Epithelial cell of esophagus (primary cell): ENCODE data around the gene TIGD1.

Experiments
- DNase-seq: peaks from one replicate; pipeline ENCODE4 v3.0.0; 2010; ENCODE audit warnings: low read depth
- H3K4me3 ChIP-seq: 2 replicates; pipeline ENCODE4 v1.5.1; 2011; ENCODE audit warnings: mild to moderate bottlenecking, low read length, control low read depth
- CTCF ChIP-seq: IDR thresholded peaks from 2 replicates; pipeline ENCODE4 v1.5.1; 2011; ENCODE audit warnings: low read depth, mild to moderate bottlenecking, low read length, control low read depth, inconsistent platforms; ENCODE audit not compliant: insufficient read depth; ENCODE audit errors: missing control alignments

Gene TIGD1

GRCh38 chr2:232506709-232507108 lies 43.6 kb downstream of the TIGD1 start:
- DNase-seq: no peak
- no peak for TF ChIP-seq CTCF
- no peak overlapping the region for H3K4me3 ChIP-seq

GRCh38 chr2:232505856-232506255 lies 44.5 kb downstream of the TIGD1 start:
- DNase-seq: no peak
- no peak overlapping the region for H3K4me3 ChIP-seq
- no peak for TF ChIP-seq CTCF

DNA sequence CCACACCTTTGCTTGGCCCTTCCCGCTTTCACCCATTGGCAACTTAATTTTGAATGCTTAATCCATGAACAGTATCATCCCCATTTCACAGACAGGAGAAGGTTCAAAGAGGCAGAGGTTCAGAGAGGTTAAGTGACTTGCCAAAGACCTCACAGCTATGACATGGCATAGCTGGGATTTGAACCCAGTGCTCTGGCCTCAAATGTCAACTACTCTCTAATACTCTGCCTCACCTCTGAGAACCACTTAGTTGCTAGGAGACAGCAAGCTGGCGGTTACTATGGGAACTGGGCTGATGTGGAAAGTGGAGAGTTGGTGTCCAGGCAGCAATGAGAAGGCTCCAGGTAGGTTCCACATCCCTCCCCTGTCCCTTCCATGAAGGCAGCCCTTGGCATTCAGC lies 45.9 kb downstream of the TIGD1 start:
- no peak for TF ChIP-seq CTCF
- no peak overlapping the region for H3K4me3 ChIP-seq

GRCh38 chr2:232503809-232504323 lies 46.5 kb downstream of the TIGD1 start:
- H3K4me3 ChIP-seq: no peak overlapping the region
- DNase-seq: no peak
- TF ChIP-seq CTCF: no peak

More for the DNA sequence above, 45.9 kb downstream of the TIGD1 start:
- DNase-seq: no peak

GRCh38 chr2:232502911-232503808 lies 47.2 kb downstream of the TIGD1 start:
- no peak overlapping the region for H3K4me3 ChIP-seq
- no peak for TF ChIP-seq CTCF
- DNase-seq: peak; percentile 29

DNA sequence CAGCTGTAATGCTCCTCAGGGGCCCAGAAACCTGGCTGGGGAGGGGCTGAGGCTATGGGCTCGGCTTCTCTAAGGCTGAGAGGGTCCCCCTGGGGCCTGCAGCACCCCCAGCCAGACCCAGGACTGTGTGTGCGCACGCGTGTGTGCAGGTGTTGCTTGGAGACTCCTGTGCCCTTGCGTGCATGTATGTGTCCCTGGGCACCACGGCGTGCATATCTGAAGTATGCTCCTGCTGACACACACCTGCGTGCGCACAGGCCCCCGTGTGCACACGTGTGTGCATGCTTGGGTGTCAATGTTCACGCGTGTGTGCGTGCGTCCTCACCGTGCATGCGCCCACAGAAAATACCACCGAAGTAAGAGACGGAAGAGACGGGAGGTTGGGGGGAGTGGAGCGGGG lies 47.8 kb downstream of the TIGD1 start:
- no peak for TF ChIP-seq CTCF
- no peak for DNase-seq
- H3K4me3 ChIP-seq: no peak overlapping the region
